ENCODE data around the gene NPSR1.

The NPSR1 gene

GRCh38 chr7:34720289-34720688 lies 62.3 kb downstream of the NPSR1 start:
- no peak overlapping the region for H3K4me3 ChIP-seq (ENCODE audit: low read depth, low read length)
- ChIA-PET CTCF (no interaction called here), POLR2A (no interaction called here)
- H3K36me3 ChIP-seq (ENCODE audit: control insufficient read depth in 2 of 2, insufficient read depth in 1 of 2, low read length in 2 of 2), result no peaks in the 10 kb centered on the region
- TF ChIP-seq ZBTB10 (tag by site-specific recombination; IDR thresholded peaks at IDR 0.05) (no peak), ZNF660 (tag by site-specific recombination; IDR thresholded peaks at IDR 0.05) (no peak), ZNF548 (tag by site-specific recombination; IDR thresholded peaks at IDR 0.05) (no peak), ZNF488 (tag by site-specific recombination; IDR thresholded peaks at IDR 0.05) (no peak), SETDB1 (IDR thresholded peaks at IDR 0.05; ENCODE audit: insufficient read length, low read length) (no peak)
- H3K4me1 ChIP-seq (ENCODE audit: control insufficient read depth, insufficient read depth, low read length), result no peaks in the 10 kb centered on the region
- no peaks in the 10 kb centered on the region for H3K9me3 ChIP-seq (ENCODE audit: control insufficient read depth, insufficient read depth, low read depth, low read length)
- no peak overlapping the region for H3K27ac ChIP-seq (ENCODE audit: extremely low read depth, low read depth, low read length)

GRCh38 chr7:34723338-34723737 lies 65.3 kb downstream of the NPSR1 start:
- H3K4me1 ChIP-seq (ENCODE audit: control insufficient read depth, insufficient read depth, low read length), result no peaks in the 10 kb centered on the region
- ChIA-PET POLR2A (no interaction called here), CTCF (no interaction called here)
- no peak overlapping the region for H3K27ac ChIP-seq (ENCODE audit: extremely low read depth, low read depth, low read length)
- no peak overlapping the region for H3K4me3 ChIP-seq (ENCODE audit: low read depth, low read length)
- H3K36me3 ChIP-seq (ENCODE audit: control insufficient read depth in 2 of 2, insufficient read depth in 1 of 2, low read length in 2 of 2), result no peaks in the 10 kb centered on the region
- H3K9me3 ChIP-seq (ENCODE audit: control insufficient read depth, insufficient read depth, low read depth, low read length), result no peaks in the 10 kb centered on the region
- TF ChIP-seq ZNF362 (tag by site-specific recombination; IDR thresholded peaks at IDR 0.05) (no peak), ZNF426 (tag by site-specific recombination; IDR thresholded peaks at IDR 0.05) (peak; percentile 57), ZNF175 (tag by site-specific recombination; IDR thresholded peaks at IDR 0.05) (no peak), SP2 (tag by site-specific recombination; IDR thresholded peaks at IDR 0.05) (no peak), ZNF292 (tag by site-specific recombination; IDR thresholded peaks at IDR 0.05; ENCODE audit: borderline replicate concordance, low read depth) (no peak), OSR2 (tag by site-specific recombination; IDR thresholded peaks at IDR 0.05) (no peak), ZNF2 (tag by site-specific recombination; IDR thresholded peaks at IDR 0.05) (no peak), ZIC2 (tag by site-specific recombination; IDR thresholded peaks at IDR 0.05) (no peak), ZBTB11 (tag by site-specific recombination; conservative IDR thresholded peaks at IDR 0.05; ENCODE audit: low read depth) (0 out of 2 replicates have a peak, but pooled peaks have one; percentile 39), ZNF692 (tag by site-specific recombination; IDR thresholded peaks at IDR 0.05) (no peak), HIC1 (tag by site-specific recombination; IDR thresholded peaks at IDR 0.05) (no peak), ZBTB6 (tag by site-specific recombination; IDR thresholded peaks at IDR 0.05) (no peak)

All from HEK293 (cell line).